Testis (tissue), 3 donors: Measurements from ENCODE around the gene KIFC1. TPM values are rescaled to one million over a fixed set of nuclear protein-coding genes. Genes with fewer than 3 reads are reported as not detected.

Experiments
- DNase-seq: peaks from one replicate; pipeline ENCODE4 v3.0.0-alpha.2; 2019
- H3K27ac ChIP-seq, 2 donors: fragments of 200-600 bp; sonication (generic); one replicate each; pipeline ENCODE4 v1.5.1; 2019
- H3K27me3 ChIP-seq: fragments of 200-600 bp; sonication (generic); one replicate; pipeline ENCODE4 v1.5.1; 2019
- H3K36me3 ChIP-seq: fragments of 200-600 bp; sonication (generic); one replicate; pipeline ENCODE4 v1.5.1; 2017; ENCODE audit warnings: low read depth; ENCODE audit errors: missing control alignments
- H3K4me1 ChIP-seq: fragments of 200-600 bp; sonication (generic); one replicate; pipeline ENCODE4 v1.5.1; 2019
- H3K4me3 ChIP-seq, 2 donors: fragments of 200-600 bp; sonication (generic); one replicate each; pipeline ENCODE4 v1.5.1; 2017 to 2019
- H3K9me3 ChIP-seq: fragments of 200-600 bp; sonication (generic); one replicate; pipeline ENCODE4 v1.5.1; 2017
- POLR2A ChIP-seq: fragments of 450-650 bp; IDR thresholded peaks from one replicate; pipeline ENCODE4 v1.6.1; 2017; ENCODE audit warnings: antibody characterized with exemption, mild to moderate bottlenecking, moderate library complexity
- WGBS, 2 donors: methylation state at CpG; one replicate each; pipeline ENCODE4 v1.1.5; 2018; 5-methylcytosine and 5-hydroxymethylcytosine counted together
- intact Hi-C: fragments of 100-400 bp; cut with DNase I; formaldehyde crosslinking; loops from one replicate; pipeline ENCODE4 v1.15.1; 2023; ENCODE audit warnings: low total_unique reads
- microRNA-seq, 2 donors: library from miRNA; unstranded; fragments of <30 nt; microRNA quantifications; one replicate each; pipeline ENCODE4, GENCODE V29; 2016; ENCODE audit warnings: borderline number of aligned reads in 2 of 2, borderline replicate concordance in 1 of 2
- polyA plus RNA-seq: library from polyadenylated mRNA; stranded (reverse); fragments of 350-450 nt; fragmentation: Illumina TruSeq; extraction: RNeasy Lipid Tissue Mini Kit (QIAGEN cat#74804); gene quantifications from one replicate; pipeline ENCODE4 v1.2.3, GENCODE V29; 2014; ENCODE audit warnings: low read depth, low replicate concordance; ENCODE audit not compliant: insufficient read depth
- small RNA-seq, 2 donors: library from RNA; depleted of rRNA; stranded (forward); fragments of <200 nt; gene quantifications; one replicate each; pipeline ENCODE3, GENCODE V24; 2016
- total RNA-seq, 2 donors: library from RNA; depleted of rRNA; stranded (reverse); fragments of >200 nt; gene quantifications; one replicate each; pipeline ENCODE4 v1.2.3, GENCODE V29; 2016
- TF ChIP-seq, protein P1 (sequence below), 3 experiments: fragments of 450-650 bp in 2 of 3; fragments of 200-600 bp in 1 of 3; sonication (generic) in 1 of 3; IDR thresholded peaks; one replicate each; pipeline ENCODE4 v1.5.1; 2016 to 2019; ENCODE audit warnings: antibody characterized with exemption in 3 of 3, mild to moderate bottlenecking in 2 of 3, moderate library complexity in 1 of 3

The KIFC1 gene
- total and polyA plus RNA-seq, 3 donors from 2014 or later, result 19.8 to 22.5 (median 20.2) TPM

DNA sequence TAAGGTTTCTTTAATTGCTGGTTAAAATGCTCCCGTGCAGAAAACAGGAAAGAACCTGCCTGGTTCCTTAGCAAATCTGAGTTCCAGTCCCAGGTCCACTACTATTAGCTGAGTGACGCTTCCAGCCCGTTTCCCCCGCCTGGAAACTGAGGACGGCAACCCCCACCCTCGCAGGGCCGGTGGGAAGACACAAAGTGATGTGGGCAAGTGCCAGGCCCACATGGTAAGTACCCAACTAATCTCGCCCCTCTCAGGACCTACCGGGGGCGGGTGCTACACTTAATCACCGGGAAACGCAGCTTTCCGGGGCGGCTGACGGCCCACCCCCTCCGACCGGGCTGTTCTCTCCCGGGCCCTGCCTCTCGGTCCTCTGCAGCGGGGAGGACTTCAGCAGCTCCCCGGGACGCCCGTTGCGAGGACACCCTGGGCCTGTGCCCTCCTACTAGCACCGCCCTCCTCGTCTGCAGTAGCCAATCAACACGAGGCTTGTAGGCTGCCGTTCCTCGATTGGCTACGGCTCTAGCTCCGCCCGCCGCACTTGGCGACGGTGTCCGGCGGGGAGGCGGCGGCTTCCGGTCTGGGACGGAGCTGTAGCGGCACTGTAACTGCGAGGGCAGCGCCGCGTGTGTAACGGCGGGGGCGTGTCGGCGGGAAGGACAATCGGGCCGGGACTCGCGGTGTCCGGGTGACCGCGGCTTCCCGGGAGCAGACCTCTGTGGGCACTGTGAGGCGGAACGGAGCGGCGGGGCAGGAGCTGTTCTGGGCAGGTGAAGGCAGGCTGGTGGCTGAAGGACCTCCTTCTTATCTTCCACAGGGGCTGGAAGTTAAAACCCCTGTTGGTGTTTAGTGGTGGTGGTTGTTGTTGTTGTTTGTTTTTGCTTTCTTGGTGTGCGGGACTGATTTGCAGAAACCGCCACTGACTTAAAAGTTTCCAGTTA, 62.7 kb downstream of the KIFC1 start, which contains the start of gene ZBTB9:
TSS of gene ZBTB9 (plus strand) at position 568 of the 938 bp plus-strand sequence. CDS start 525 bp downstream, outside the sequence.
- no peaks in the 10 kb centered on the region for H3K36me3 ChIP-seq
- intact Hi-C loops, result no loop called here
- peak within 1 kb of the TSS; percentile 14 to 62 for H3K27ac ChIP-seq
- peak; percentile 84 for TF ChIP-seq POLR2A
- TF ChIP-seq, protein P1, sequence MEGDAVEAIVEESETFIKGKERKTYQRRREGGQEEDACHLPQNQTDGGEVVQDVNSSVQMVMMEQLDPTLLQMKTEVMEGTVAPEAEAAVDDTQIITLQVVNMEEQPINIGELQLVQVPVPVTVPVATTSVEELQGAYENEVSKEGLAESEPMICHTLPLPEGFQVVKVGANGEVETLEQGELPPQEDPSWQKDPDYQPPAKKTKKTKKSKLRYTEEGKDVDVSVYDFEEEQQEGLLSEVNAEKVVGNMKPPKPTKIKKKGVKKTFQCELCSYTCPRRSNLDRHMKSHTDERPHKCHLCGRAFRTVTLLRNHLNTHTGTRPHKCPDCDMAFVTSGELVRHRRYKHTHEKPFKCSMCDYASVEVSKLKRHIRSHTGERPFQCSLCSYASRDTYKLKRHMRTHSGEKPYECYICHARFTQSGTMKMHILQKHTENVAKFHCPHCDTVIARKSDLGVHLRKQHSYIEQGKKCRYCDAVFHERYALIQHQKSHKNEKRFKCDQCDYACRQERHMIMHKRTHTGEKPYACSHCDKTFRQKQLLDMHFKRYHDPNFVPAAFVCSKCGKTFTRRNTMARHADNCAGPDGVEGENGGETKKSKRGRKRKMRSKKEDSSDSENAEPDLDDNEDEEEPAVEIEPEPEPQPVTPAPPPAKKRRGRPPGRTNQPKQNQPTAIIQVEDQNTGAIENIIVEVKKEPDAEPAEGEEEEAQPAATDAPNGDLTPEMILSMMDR (IDR thresholded peaks at IDR 0.05), result peak in 1 of 3 experiments; percentile 26
- H3K4me3 ChIP-seq, result peak within 1 kb of the TSS; percentile 62 to 77
- DNase-seq, result peak; percentile 98
- H3K27me3 ChIP-seq, result no peaks in the 10 kb centered on the region
- 1 to 2% methylated on average over 21 to 40 of the region's 65 CpGs for whole genome bisulfite sequencing, 2 donors
- H3K9me3 ChIP-seq, result no peaks in the 10 kb centered on the region
- H3K4me1 ChIP-seq, result peaks cover 33% of the 10 kb centered on the region

DNA sequence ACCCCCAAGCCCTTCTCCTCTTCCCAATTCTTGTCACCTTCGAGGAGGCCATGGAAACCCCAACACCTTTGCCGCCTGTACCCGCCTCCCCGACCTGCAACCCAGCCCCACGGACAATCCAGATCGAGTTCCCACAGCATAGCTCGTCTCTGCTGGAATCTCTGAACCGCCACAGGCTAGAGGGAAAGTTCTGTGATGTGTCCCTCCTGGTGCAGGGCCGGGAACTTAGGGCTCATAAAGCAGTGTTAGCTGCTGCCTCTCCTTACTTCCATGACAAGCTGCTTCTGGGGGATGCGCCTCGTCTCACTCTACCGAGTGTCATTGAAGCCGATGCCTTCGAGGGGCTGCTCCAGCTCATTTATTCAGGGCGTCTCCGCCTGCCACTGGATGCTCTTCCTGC, 63.4 kb downstream of the KIFC1 start:
- H3K9me3 ChIP-seq, result no peaks in the 10 kb centered on the region
- no peaks in the 10 kb centered on the region for H3K27me3 ChIP-seq
- intact Hi-C loops, result no loop called here
- peaks cover 33% of the 10 kb centered on the region for H3K4me1 ChIP-seq
- WGBS, 2 donors, result 31 to 38% methylated on average over 16 of the region's 16 CpGs
- no peaks in the 10 kb centered on the region for H3K36me3 ChIP-seq
- H3K4me3 ChIP-seq, result peak overlapping the region; percentile 62 to 77
- DNase-seq, result peak; percentile 17
- no peak for TF ChIP-seq POLR2A
- H3K27ac ChIP-seq, result peak overlapping the region; percentile 14 to 62

DNA sequence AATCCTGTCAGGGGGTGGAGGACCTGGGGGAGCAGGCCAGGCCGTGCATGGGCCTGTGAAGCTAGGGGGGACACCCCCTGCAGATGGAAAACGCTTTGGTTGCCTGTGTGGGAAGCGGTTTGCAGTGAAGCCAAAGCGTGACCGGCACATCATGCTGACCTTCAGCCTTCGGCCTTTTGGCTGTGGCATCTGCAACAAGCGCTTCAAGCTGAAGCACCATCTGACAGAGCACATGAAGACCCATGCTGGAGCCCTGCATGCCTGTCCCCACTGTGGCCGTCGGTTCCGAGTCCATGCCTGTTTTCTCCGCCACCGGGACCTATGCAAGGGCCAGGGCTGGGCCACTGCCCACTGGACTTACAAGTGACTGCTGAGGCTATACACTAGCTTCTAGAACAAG, 64.5 kb downstream of the KIFC1 start:
- intact Hi-C loops, result no loop called here
- peaks cover 33% of the 10 kb centered on the region for H3K4me1 ChIP-seq
- TF ChIP-seq, protein P1 (IDR thresholded peaks at IDR 0.05), result no peak
- no peak for TF ChIP-seq POLR2A
- H3K27ac ChIP-seq, result peak overlapping the region in 1 of 2 donors; percentile 62
- 48 to 71% methylated on average over 4 to 12 of the region's 12 CpGs for WGBS, 2 donors
- no peaks in the 10 kb centered on the region for H3K27me3 ChIP-seq
- no peaks in the 10 kb centered on the region for H3K9me3 ChIP-seq
- peak; percentile 60 for DNase-seq
- H3K36me3 ChIP-seq, result no peaks in the 10 kb centered on the region
- H3K4me3 ChIP-seq, result no peak overlapping the region

DNA sequence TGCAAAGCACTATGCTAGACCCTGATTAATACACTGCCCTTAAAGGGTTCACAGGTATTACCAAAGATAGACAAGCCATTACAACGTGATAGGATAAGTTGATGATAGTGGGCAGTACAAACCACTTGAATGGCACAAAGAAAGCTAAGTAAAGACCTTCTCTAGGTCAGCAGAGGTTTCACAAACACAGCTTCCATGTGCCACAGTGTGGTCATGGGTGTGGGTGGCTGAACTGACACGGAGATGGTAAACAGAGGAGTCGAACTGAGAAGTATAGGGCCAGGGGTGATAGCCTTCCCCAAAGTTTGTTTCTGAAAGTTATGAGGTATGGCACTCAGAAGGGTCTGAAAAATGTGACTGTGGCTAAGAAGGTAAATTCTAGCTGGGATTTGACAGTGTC, 67.1 kb downstream of the KIFC1 start:
- Histone ChIP-seq H3K27me3 (no peaks in the 10 kb centered on the region), H3K4me3 (no peak overlapping the region), H3K4me1 (peaks cover 28% of the 10 kb centered on the region), H3K9me3 (no peaks in the 10 kb centered on the region), H3K27ac (no peak overlapping the region), H3K36me3 (no peaks in the 10 kb centered on the region)
- intact Hi-C loops, result no loop called here
- TF ChIP-seq POLR2A, result no peak
- TF ChIP-seq, protein P1 (IDR thresholded peaks at IDR 0.05), result no peak
- DNase-seq, result no peak
- WGBS, 2 donors, result 77 to 84% methylated on average over 3 of the region's 3 CpGs

DNA sequence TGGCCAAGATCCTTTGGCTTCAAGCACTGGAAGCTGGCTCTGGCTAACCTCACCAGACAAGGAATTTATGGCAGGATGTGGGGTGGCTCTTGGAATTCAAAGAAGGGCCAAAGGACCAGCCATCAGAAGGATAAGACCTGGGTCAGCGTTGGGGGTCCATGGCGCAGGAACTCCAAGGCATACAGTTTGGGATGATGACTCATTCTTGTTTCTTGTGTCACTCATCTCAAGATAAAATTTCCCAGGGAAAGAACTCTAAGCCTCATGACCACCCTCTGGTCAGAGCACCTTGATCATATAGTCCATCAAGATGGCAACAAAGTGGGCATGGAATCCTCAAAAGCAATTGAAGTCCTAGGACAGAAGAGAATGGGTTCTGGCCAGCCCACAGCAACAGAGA, 67.6 kb downstream of the KIFC1 start:
- Histone ChIP-seq H3K9me3 (no peaks in the 10 kb centered on the region), H3K4me3 (no peak overlapping the region), H3K27ac (no peak overlapping the region), H3K4me1 (peaks cover 25% of the 10 kb centered on the region), H3K36me3 (no peaks in the 10 kb centered on the region), H3K27me3 (no peaks in the 10 kb centered on the region)
- WGBS, 2 donors, result 89 to 98% methylated on average over 2 of the region's 2 CpGs
- DNase-seq, result no peak
- intact Hi-C loops, result no loop called here
- no peak for TF ChIP-seq POLR2A
- TF ChIP-seq, protein P1 (IDR thresholded peaks at IDR 0.05), result no peak

Small RNA genes within 50 kb of the gene (microRNA-seq; reads per million reads assigned to microRNA genes)
- gene MIR5004, result 0 reads per million in 2 donors

Small RNA genes within 50 kb of the gene (small RNA-seq; reads per million reads assigned to genes)
- 0 reads per million in 2 donors for gene RPL35AP4
- gene ZBTB9, result 0 reads per million in 2 donors

Other genes starting within 250 kb of the KIFC1 start
- gene COL11A2, start 199.4 kb upstream of the KIFC1 start, total RNA-seq, result 1 to 10 TPM; 8.6 to 8.8 TPM
- gene COL11A2, start 199.4 kb upstream of the KIFC1 start, polyA plus RNA-seq, result 8.2 TPM
- 10 to 100 TPM; 42.9 to 47.3 TPM for gene RXRB, start 191.2 kb upstream of the KIFC1 start, total RNA-seq
- gene RXRB, start 191.2 kb upstream of the KIFC1 start, polyA plus RNA-seq, result 45.2 TPM
- 10 to 100 TPM; 79.1 to 85.7 TPM for gene SLC39A7, start 191.0 kb upstream of the KIFC1 start, total RNA-seq
- gene SLC39A7, start 191.0 kb upstream of the KIFC1 start, polyA plus RNA-seq, result 87.7 TPM
- gene HSD17B8, start 187.2 kb upstream of the KIFC1 start, total RNA-seq, result 10 to 100 TPM; 25.4 to 26.3 TPM
- 11.2 TPM for gene HSD17B8, start 187.2 kb upstream of the KIFC1 start, polyA plus RNA-seq
- gene RING1, start 183.3 kb upstream of the KIFC1 start, total RNA-seq, result 10 to 100 TPM; 36.2 to 38.0 TPM
- gene RING1, start 183.3 kb upstream of the KIFC1 start, polyA plus RNA-seq, result 60.2 TPM
- 10 to 100 TPM; 71.0 to 85.0 TPM for gene VPS52, start 119.9 kb upstream of the KIFC1 start, total RNA-seq
- 87.1 TPM for gene VPS52, start 119.9 kb upstream of the KIFC1 start, polyA plus RNA-seq
- gene RPS18, start 119.7 kb upstream of the KIFC1 start, total RNA-seq, result 1,000 to 10,000 TPM in 1 of 2 donors, 100 to 1,000 TPM in 1; 685 to 1,953 TPM
- 2,185 TPM for gene RPS18, start 119.7 kb upstream of the KIFC1 start, polyA plus RNA-seq
- 10 to 100 TPM; 18.0 to 18.3 TPM for gene B3GALT4, start 114.7 kb upstream of the KIFC1 start, total RNA-seq
- 55.4 TPM for gene B3GALT4, start 114.7 kb upstream of the KIFC1 start, polyA plus RNA-seq
- 10 to 100 TPM; 63.2 to 71.2 TPM for gene WDR46, start 102.6 kb upstream of the KIFC1 start, total RNA-seq
- 61.6 TPM for gene WDR46, start 102.6 kb upstream of the KIFC1 start, polyA plus RNA-seq
- gene PFDN6, start 102.2 kb upstream of the KIFC1 start, total RNA-seq, result 10 to 100 TPM; 45.5 to 56.2 TPM
- gene PFDN6, start 102.2 kb upstream of the KIFC1 start, polyA plus RNA-seq, result 123 TPM
- gene RGL2, start 92.9 kb upstream of the KIFC1 start, total RNA-seq, result 10 to 100 TPM; 42.8 to 46.2 TPM
- 52.7 TPM for gene RGL2, start 92.9 kb upstream of the KIFC1 start, polyA plus RNA-seq
- gene TAPBP, start 77.7 kb upstream of the KIFC1 start, total RNA-seq, result 100 to 1,000 TPM in 1 of 2 donors, 10 to 100 TPM in 1; 76.5 to 128 TPM
- 34.6 TPM for gene TAPBP, start 77.7 kb upstream of the KIFC1 start, polyA plus RNA-seq
- gene ZBTB22, start 74.1 kb upstream of the KIFC1 start, total RNA-seq, result 10 to 100 TPM; 13.4 to 17.1 TPM
- 15.2 TPM for gene ZBTB22, start 74.1 kb upstream of the KIFC1 start, polyA plus RNA-seq
- gene DAXX, start 68.9 kb upstream of the KIFC1 start, total RNA-seq, result 10 to 100 TPM; 61.8 to 75.3 TPM
- gene DAXX, start 68.9 kb upstream of the KIFC1 start, polyA plus RNA-seq, result 118 TPM
- 100 to 1,000 TPM; 184 to 218 TPM for gene PHF1, start 19.2 kb downstream of the KIFC1 start, total RNA-seq
- 216 TPM for gene PHF1, start 19.2 kb downstream of the KIFC1 start, polyA plus RNA-seq
- 100 to 1,000 TPM; 139 to 146 TPM for gene CUTA, start 26.3 kb downstream of the KIFC1 start, total RNA-seq
- gene CUTA, start 26.3 kb downstream of the KIFC1 start, polyA plus RNA-seq, result 132 TPM
- 10 to 100 TPM; 29.4 to 43.9 TPM for gene SYNGAP1, start 28.2 kb downstream of the KIFC1 start, total RNA-seq
- 31.5 TPM for gene SYNGAP1, start 28.2 kb downstream of the KIFC1 start, polyA plus RNA-seq
- 10 to 100 TPM; 15.2 to 15.7 TPM for gene ZBTB9, start 62.8 kb downstream of the KIFC1 start, total RNA-seq
- 16.9 TPM for gene ZBTB9, start 62.8 kb downstream of the KIFC1 start, polyA plus RNA-seq
- 10 to 100 TPM; 13.1 to 14.8 TPM for gene BAK1, start 188.5 kb downstream of the KIFC1 start, total RNA-seq
- 17.3 TPM for gene BAK1, start 188.5 kb downstream of the KIFC1 start, polyA plus RNA-seq
- 100 to 1,000 TPM in 1 of 2 donors, 10 to 100 TPM in 1; 80.3 to 146 TPM for gene ITPR3, start 229.5 kb downstream of the KIFC1 start, total RNA-seq
- 58.2 TPM for gene ITPR3, start 229.5 kb downstream of the KIFC1 start, polyA plus RNA-seq